A673 (cell line): ENCODE results near the gene KLHL17. TPM values are rescaled to one million over a fixed set of nuclear protein-coding genes. Genes with fewer than 3 reads are reported as not detected.
A peak's percentile ranks its signal among the peaks of the same experiment; 100 is the strongest.

ENCODE experiments used
- BruUV-seq: library from RNA; stranded (reverse); fragments of 400-500 nt; replicated peaks from 2 replicates; lab custom pipeline; 2021; lab: Mats Ljungman, UMichigan
- CTCF ChIA-PET: fragments of 300-600 bp; sonication (Branson Sonifier 250); formaldehyde crosslinking; loops from one replicate; lab custom pipeline; 2022; ENCODE audit warnings: antibody characterized with exemption; lab: Charles Lee
- POLR2A ChIA-PET: fragments of 300-600 bp; sonication (Branson Sonifier 250); formaldehyde crosslinking; loops from one replicate; lab custom pipeline; 2022; ENCODE audit warnings: antibody characterized with exemption; ENCODE audit not compliant: low non-redundant PET; lab: Charles Lee
- DNase-seq: peaks from one replicate; pipeline ENCODE4 v3.0.0-alpha.2; 2015; ENCODE audit warnings: low spot score
- H3K27ac ChIP-seq: fragments of 200-600 bp; sonication (generic); 2 replicates; pipeline ENCODE4 v1.5.1; 2016; ENCODE audit warnings: mixed run types, low read depth, mild to moderate bottlenecking, mixed read lengths, antibody characterized with exemption, low read length; ENCODE audit not compliant: poor library complexity, severe bottlenecking
- H3K27me3 ChIP-seq: fragments of 200-600 bp; sonication (generic); replicated peaks from 2 replicates; pipeline ENCODE4 v1.6.1; 2017; ENCODE audit warnings: mixed run types, low read depth, mild to moderate bottlenecking, mixed read lengths, antibody characterized with exemption, low read length; ENCODE audit not compliant: insufficient read depth, poor library complexity
- H3K36me3 ChIP-seq: fragments of 200-600 bp; sonication (generic); 2 replicates; pipeline ENCODE4 v1.6.1; 2016; ENCODE audit warnings: mixed run types, mild to moderate bottlenecking, mixed read lengths, antibody characterized with exemption, low read length; ENCODE audit not compliant: insufficient read depth, poor library complexity, severe bottlenecking
- H3K4me1 ChIP-seq: fragments of 200-600 bp; sonication (generic); 2 replicates; pipeline ENCODE4 v1.6.1; 2017; ENCODE audit warnings: mixed run types, mild to moderate bottlenecking, mixed read lengths, antibody characterized with exemption, low read length; ENCODE audit not compliant: insufficient read depth, poor library complexity, severe bottlenecking
- H3K4me3 ChIP-seq: fragments of 200-600 bp; sonication (generic); 2 replicates; pipeline ENCODE4 v1.5.1; 2016; ENCODE audit warnings: low read depth, mixed run types, mild to moderate bottlenecking, mixed read lengths, low read length; ENCODE audit not compliant: poor library complexity, severe bottlenecking
- H3K9me3 ChIP-seq: fragments of 200-600 bp; sonication (generic); 2 replicates; pipeline ENCODE4 v1.6.1; 2016; ENCODE audit warnings: mixed run types, low read depth, mild to moderate bottlenecking, mixed read lengths, antibody characterized with exemption, low read length; ENCODE audit not compliant: poor library complexity, severe bottlenecking
- CTCF ChIP-seq: fragments of 300-800, 200-600 bp; sonication (generic); conservative IDR thresholded peaks from 2 replicates; pipeline ENCODE4 v1.5.1; 2017; ENCODE audit warnings: low read depth, mild to moderate bottlenecking, antibody characterized with exemption, low read length, moderate library complexity, mixed read lengths
- EZH2 ChIP-seq: fragments of 200-600 bp; sonication (generic); IDR thresholded peaks from 2 replicates; pipeline ENCODE4 v1.6.1; 2017; ENCODE audit warnings: borderline replicate concordance, low read depth, mild to moderate bottlenecking, mixed read lengths, antibody characterized with exemption, low read length; ENCODE audit not compliant: poor library complexity, severe bottlenecking
- intact Hi-C: fragments of 100-400 bp; cut with micrococcal nuclease; formaldehyde crosslinking; loops from one replicate; pipeline ENCODE4 v1.10.0; 2022; ENCODE audit not compliant: unreplicated experiment
- total RNA-seq: library from RNA; stranded (reverse); gene quantifications from 2 replicates; pipeline ENCODE4 v1.2.3, GENCODE V29; 2021

The KLHL17 gene
- total RNA-seq, 1 experiment from 2014 or later: 43.3 TPM

GRCh38 chr1:916173-917075 is 44.0 kb upstream of the KLHL17 start:
- CTCF ChIA-PET: no interaction called here
- Histone ChIP-seq H3K36me3 (no peaks in the 10 kb centered on the region), H3K27ac (no peak overlapping the region), H3K27me3 (no peaks in the 10 kb centered on the region), H3K4me3 (no peak overlapping the region), H3K9me3 (no peaks in the 10 kb centered on the region), H3K4me1 (peaks cover 38% of the 10 kb centered on the region)
- POLR2A ChIA-PET: no interaction called here
- intact Hi-C loops: no loop called here
- no peak for TF ChIP-seq EZH2
- TF ChIP-seq CTCF: no peak
- BruUV-seq: no TSS peak
- peak; percentile 74 for DNase-seq

- no peaks in the 10 kb centered on the region for H3K27me3 ChIP-seq
- intact Hi-C loops: no loop called here
- CTCF ChIA-PET: no interaction called here
Measured at GRCh38 chr1:917076-917459, 43.3 kb upstream of the KLHL17 start.

GRCh38 chr1:917466-918091 is 42.8 kb upstream of the KLHL17 start:
- no peak overlapping the region for H3K27ac ChIP-seq
- intact Hi-C loops: no loop called here
- POLR2A ChIA-PET: no interaction called here
- peaks cover 42% of the 10 kb centered on the region for H3K4me1 ChIP-seq
- CTCF ChIA-PET: no interaction called here
- BruUV-seq: no TSS peak
- H3K9me3 ChIP-seq: no peaks in the 10 kb centered on the region
- no peaks in the 10 kb centered on the region for H3K36me3 ChIP-seq
- no peak overlapping the region for H3K4me3 ChIP-seq
- DNase-seq: no peak
- TF ChIP-seq EZH2 (no peak), CTCF (no peak)
- no peaks in the 10 kb centered on the region for H3K27me3 ChIP-seq

More at GRCh38 chr1:917076-917459, 43.3 kb upstream of the KLHL17 start:
- Histone ChIP-seq H3K36me3 (no peaks in the 10 kb centered on the region), H3K27ac (no peak overlapping the region), H3K4me1 (peaks cover 41% of the 10 kb centered on the region), H3K9me3 (no peaks in the 10 kb centered on the region), H3K4me3 (no peak overlapping the region)
- no peak for TF ChIP-seq CTCF
- no peak for TF ChIP-seq EZH2
- no peak for DNase-seq
- no TSS peak for BruUV-seq
- POLR2A ChIA-PET: no interaction called here
